Left kidney (tissue), 2 donors: ENCODE results near the gene CSMD2. TPM values are rescaled to one million over a fixed set of nuclear protein-coding genes. Genes with fewer than 3 reads are reported as not detected.

Experiments used
- DNase-seq: peaks from one replicate; pipeline ENCODE4 v3.0.0-alpha.2; 2013
- polyA plus RNA-seq: library from polyadenylated mRNA; unstranded; fragments of 120-200 nt; gene quantifications from one replicate; pipeline ENCODE4 v1.2.1, GENCODE V29; 2013; ENCODE audit not compliant: insufficient read length

The CSMD2 gene
- polyA plus RNA-seq, 1 donor: 1.2 TPM

GRCh38 chr1:33815061-33815460 is 350.0 kb downstream of the CSMD2 start:
- no peak for DNase-seq

GRCh38 chr1:33814166-33814565 is 350.9 kb downstream of the CSMD2 start:
- no peak for DNase-seq

DNA sequence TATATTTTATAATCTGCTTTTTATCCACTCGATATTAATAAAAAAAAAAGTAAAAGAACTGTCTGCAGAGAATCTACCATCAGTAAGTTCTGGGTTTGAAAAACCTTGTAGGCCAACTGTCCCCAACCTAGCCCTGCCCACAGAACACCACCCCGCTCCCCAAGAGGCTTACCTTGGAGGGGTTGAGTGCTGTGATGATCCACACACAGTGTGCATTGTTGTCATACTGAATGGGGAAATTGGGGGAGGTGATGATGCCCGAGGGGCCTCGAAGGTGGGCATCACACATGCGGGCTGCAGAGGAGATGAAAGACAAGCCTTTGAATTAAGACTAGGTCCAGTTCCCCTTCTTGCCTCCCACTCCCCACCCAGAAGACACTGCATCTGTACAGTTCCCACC is 354.5 kb downstream of the CSMD2 start:
- no peak for DNase-seq

DNA sequence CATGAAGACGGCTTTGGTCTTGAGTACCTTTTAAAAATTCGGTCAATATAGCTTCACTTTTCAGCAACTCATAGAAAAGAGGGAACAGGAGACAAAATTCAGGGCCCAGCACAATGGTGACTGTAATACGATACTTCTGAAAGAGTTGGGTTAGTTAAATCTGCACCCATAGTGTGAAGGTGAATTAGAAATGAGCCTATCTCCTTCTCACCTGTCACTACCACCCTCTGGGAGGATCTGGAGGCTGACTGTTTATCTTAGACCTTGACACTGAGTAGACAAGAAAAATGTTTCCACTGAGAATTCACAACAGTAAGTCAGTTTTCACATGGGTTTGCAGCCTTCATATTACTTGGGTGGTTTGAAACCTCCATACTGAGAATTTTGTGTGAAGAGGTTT is 359.0 kb downstream of the CSMD2 start:
- no peak for DNase-seq

- DNase-seq: no peak
Observed at GRCh38 chr1:33802268-33802667, 362.8 kb downstream of the CSMD2 start.

GRCh38 chr1:33797849-33798248 is 367.2 kb downstream of the CSMD2 start:
- DNase-seq: no peak

DNA sequence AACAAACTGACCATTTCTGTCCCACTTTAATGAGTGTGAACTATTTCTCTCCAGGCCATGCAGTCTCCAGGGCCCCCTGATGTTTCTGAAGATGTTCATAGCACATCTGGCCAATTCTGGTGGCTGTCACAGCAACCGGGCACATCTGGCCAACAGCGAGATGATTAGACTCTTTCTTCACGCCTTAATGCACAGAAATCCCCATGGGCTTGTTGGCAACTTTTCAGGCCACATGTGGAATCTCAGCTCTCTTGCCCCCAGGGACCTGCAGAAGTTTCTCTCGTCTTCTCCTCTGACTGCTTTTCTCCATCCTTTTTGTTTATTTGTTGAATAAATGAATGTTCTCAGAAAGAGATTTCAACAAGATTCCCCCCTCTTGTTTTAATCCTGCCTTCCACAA is 372.4 kb downstream of the CSMD2 start:
- DNase-seq: no peak

- no peak for DNase-seq
Observed at GRCh38 chr1:33792216-33792615, 372.8 kb downstream of the CSMD2 start.

- no peak for DNase-seq
Observed at GRCh38 chr1:33791251-33791650, 373.8 kb downstream of the CSMD2 start.

DNA sequence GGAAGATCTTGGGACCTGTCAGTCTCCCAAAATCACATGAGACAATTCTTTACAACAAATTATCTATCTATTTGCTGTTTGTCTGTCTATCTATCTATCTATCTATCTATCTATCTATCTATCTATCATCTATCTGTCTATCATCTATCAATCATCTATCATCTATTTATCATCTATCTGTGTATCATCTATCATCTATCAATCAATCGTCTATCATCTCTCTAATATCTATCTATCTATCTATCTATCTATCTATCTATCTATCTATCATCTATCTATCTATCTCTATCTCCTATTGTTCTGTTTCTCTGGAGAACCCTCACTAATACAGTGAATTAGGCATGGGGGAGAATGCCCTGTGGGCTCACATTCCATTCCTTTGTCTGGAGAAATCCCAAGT is 374.5 kb downstream of the CSMD2 start:
- no peak for DNase-seq

DNA sequence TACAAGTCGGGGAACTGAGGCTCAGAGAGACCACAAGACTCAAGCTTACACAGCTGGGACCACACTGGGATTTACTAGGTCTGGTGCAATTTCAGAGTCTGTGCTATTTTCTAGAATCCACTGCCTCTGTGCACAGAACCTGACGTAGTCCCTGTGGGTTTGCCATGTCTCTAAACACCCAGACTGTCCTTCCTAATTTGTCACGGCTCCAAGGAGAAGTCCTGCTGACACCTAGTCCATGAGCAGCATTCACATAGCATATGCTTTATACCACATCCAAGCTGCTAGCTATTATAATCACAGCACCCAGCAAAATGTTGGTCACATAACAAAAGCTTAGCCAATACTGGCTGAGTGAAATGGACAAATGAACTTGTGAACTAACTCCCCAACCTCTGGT is 380.2 kb downstream of the CSMD2 start:
- no peak for DNase-seq

DNA sequence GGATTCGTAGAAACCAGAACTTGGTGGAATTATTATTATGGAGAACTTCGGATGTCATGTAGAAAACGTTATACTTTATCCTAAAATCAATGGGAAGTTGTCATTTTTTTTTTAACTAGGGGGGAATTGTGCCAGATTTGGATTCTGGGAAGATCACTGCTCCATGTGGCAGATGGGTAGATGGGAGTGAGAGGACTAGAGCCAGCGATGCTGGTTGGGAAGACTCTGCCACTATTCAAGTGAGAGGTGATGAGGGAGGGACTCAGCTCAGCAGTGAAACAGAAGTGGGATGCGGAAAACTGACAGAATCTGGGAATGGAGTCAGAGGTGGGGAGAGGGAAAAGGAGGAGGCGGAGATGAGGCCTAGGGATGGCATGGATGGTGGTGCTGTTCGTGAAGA is 382.3 kb downstream of the CSMD2 start:
- DNase-seq: no peak

GRCh38 chr1:33781652-33782051 is 383.4 kb downstream of the CSMD2 start:
- no peak for DNase-seq

DNA sequence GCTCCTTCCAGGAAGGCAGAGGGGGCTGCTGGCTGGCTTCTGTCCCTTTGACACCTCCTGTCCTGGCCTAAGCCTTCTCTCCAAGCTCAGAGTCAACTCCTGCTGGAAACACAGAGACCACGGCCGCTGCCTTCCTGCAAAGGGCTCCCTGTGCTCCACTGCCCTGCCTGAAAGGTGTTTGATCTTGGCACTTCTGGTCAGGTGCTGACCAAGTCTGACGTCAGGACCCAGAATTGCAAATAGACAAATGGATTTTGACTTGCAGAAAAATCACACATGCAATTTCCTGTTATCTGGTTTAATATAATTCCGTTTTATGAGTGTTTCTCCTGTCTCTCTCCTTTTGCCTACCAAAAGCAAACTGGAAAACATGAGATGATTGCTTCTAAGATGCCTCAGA is 387.7 kb downstream of the CSMD2 start:
- no peak for DNase-seq

GRCh38 chr1:33768821-33769220 is 396.2 kb downstream of the CSMD2 start:
- no peak for DNase-seq

DNA sequence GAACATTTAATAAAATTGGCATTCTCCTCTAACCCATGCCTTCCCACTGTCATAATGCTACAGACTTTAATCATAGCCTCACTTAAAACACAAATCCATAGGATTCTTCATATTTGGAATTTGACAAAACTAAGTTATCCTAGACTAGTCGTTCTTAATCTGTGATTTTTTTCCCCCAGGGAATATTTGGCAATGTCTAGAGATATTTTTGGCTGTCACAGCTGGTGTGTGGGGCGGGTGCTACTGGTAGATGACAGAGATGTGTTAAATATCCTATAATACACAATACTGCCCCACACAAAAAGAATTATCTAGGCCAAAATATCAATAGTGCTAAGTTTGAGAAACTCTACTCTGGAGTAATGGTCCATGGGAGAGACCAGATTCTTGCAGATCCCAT is 396.9 kb downstream of the CSMD2 start:
- no peak for DNase-seq

DNA sequence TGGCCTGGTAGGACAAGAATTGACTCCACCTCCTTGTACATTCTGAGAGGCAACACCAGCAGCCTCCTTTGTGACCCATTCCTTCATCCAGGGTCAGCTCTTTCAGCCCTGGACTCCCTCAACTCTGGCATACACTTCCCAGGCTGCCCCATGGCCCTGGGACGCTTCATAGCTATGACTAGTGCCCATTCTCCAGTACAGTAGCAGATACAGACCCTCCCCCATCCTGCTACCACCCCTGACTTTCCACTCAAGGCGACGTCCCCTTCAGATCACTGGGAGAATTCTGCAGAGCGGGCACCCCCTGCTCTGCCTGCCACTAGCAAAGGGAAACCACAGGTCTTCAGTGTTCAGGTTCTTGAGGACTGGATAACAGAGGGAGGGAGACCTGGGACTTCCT is 400.9 kb downstream of the CSMD2 start:
- no peak for DNase-seq

DNA sequence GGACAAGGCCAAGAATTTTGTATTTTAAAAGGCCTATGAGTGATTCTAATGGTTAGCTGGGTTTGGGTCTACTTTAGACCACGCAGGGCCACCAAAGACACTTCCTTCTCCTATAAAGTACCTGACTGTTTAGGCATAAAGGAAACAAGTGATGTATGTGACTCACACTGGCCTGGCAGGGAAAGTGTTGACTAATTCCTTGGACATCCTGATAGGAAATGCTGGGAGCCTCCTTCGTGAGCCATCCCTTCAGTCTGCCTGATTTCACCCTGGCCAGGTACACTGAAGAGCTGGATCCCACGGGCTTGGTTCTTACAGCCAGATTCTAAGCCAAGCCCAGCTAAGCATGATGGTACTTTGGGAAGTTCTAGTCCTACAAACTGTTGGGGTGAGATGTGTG is 401.6 kb downstream of the CSMD2 start:
- DNase-seq: no peak

GRCh38 chr1:33762962-33763361 is 402.1 kb downstream of the CSMD2 start:
- DNase-seq: no peak

- no peak for DNase-seq
Observed at GRCh38 chr1:33762109-33762830, 402.8 kb downstream of the CSMD2 start.

DNA sequence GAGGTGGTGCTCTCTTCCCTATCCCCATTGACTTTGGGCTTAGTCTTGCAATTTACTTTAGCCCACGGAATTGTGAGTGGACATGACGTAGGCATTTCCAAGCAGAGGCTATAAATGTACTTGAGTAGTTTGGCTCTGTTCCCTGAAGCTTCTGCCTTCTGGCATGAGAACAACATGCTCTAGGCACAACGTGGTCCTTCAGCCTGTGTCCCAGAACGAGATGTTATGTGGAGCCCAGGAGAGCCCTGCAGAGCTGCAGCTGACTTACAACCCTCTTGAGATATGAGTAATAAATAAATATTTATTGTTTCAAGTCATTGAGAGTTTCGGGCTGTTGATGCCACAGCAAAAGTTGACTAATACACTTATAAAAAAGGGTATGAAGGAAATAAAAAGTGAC is 406.3 kb downstream of the CSMD2 start:
- no peak for DNase-seq

DNA sequence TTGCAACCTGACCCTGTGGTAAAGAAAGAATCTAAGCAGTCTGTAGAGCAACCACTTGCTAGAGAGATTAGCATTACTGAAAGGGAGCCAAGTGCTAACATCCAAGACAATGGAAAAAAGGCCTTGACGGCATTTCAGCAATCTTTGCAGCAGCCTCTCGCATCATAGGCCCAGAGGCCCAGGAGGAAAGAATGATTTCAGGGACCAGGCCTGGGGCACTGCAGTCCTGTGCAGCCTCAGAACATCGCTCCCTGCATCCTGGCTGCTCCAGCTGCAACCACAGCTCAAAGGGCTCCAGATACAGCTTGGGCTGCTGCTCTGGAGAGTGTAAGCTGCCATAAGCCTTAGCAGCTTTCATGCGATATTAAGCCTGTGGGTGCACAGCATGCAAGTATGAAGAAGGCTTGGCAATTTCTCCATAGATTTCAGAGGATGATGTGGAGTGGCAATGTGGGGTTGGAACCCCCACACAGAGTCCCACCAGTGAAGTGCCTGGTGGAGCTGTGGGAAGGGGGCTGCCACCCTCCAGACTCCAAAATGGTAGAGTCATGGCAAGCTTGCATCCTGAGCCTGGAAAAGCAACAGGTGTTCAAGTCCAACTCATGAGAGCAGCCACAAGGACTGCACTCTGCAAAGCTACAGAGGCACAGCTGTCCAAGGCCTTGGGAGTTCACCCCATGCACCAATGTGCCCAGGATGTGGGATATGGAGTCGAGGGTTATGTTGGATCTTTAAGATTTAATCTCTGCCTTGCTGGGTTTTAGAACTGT is 411.8 kb downstream of the CSMD2 start:
- no peak for DNase-seq

DNA sequence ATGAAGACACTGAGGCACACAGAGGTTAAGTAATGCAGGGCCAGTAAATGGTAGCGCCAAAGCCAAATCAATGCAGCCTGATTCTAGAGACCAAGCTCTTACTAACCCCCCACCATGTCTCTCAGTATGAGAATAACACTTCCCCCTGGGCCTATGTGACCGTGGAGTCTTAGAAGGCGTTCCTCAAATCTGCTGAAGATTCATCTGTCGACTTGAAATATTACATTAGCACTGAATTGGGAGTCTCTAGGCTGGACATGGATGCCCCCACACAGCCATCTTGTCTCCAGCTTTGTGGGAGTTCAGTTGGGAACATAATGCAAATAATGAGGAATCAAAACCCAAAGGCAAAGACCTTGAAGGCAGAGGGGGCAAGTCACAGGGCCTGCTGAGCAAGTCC is 419.1 kb downstream of the CSMD2 start:
- DNase-seq: no peak
